Neural cell (in vitro differentiated cells): ENCODE measurements around the gene CALR.

Experiments
- CTCF ChIP-seq: fragments of 450-650 bp; IDR thresholded peaks from 2 replicates; pipeline ENCODE4 v1.5.1; 2014; ENCODE audit warnings: antibody characterized with exemption, mild to moderate bottlenecking, moderate library complexity; ENCODE audit not compliant: poor library complexity, severe bottlenecking
- EP300 ChIP-seq: fragments of 450-650 bp; conservative IDR thresholded peaks from 2 replicates; pipeline ENCODE4 v1.6.1; 2014; ENCODE audit warnings: antibody characterized with exemption, mild to moderate bottlenecking, moderate library complexity; ENCODE audit not compliant: poor library complexity, severe bottlenecking
- EZH2 ChIP-seq: fragments of 200-600, 300-800 bp; shearing (Covaris generic), sonication (generic); IDR thresholded peaks from 2 replicates; pipeline ENCODE4 v1.6.1; 2014; ENCODE audit warnings: antibody characterized with exemption, low read length, borderline replicate concordance, mild to moderate bottlenecking; ENCODE audit not compliant: insufficient read depth, poor library complexity, severe bottlenecking
- POLR2AphosphoS5 ChIP-seq: IDR thresholded peaks from 2 replicates; pipeline ENCODE4 v1.6.1; 2012
- REST ChIP-seq: IDR thresholded peaks from 2 replicates; pipeline ENCODE4 v1.6.1; 2012; ENCODE audit warnings: borderline replicate concordance

GRCh38 chr19:12937093-12937926 lies 1.1 kb upstream of the CALR start:
- TF ChIP-seq CTCF, result no peak
- no peak for TF ChIP-seq REST
- TF ChIP-seq EZH2, result no peak
- no peak for TF ChIP-seq EP300
- TF ChIP-seq POLR2AphosphoS5, result no peak
